DLD1 (cell line): ENCODE results near the gene WDR82.

ENCODE experiments used
- in situ Hi-C: cut with HindIII; loops from 2 replicates; pipeline ENCODE4 v1.10.0; 2017; ENCODE audit warnings: low sequenced_read_pairs

The WDR82 gene

DNA sequence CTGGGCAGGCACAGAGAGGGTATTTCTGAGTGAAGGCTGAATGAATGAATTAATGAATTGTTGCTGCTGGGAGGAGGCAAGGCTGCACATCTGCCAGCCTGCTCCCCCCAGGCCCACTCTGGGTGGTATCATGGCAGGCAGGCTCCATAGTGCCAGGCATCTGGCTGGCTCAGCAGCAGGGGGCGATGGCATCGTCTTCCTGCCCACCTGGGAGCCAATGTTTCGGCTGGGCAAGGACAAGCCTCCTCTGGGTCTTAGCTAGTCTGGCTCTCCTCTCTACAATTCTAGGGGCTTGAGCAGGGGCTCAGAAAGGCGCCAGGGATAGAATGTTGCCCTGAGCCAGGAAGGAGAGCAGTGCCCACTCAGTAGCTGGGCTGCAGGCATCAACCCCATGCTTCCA lies 51.3 kb downstream of the WDR82 start:
- in situ Hi-C loops: no loop called here

DNA sequence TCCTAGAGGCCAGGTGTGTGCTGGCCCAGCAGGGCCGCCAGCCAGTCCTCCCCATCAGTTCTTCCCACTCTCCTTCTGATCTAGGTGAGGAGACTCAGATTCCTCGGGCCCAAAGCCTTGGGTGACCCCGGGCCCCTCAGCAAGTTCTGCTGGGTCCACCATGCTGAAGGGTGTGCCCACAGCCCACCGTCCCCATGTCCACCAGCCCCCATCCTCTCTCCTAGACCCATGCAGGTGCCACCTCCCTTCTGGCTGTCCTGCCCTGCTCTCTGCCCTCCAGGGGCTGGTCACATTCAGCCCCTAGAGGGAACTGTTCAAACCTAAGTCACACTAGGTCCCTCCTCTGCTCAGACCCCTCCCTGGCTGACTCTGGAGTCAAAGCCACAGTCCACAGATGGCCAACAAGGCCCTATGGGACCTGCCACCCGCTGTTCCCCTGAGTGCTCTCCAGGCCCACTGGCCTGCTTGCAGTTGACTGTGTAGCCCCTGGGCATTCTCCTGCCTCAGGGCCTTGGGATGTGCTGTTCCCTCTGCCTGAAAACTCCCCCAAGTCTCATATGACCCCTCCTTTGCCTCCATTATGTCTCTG lies 52.1 kb downstream of the WDR82 start:
- in situ Hi-C loops: no loop called here

DNA sequence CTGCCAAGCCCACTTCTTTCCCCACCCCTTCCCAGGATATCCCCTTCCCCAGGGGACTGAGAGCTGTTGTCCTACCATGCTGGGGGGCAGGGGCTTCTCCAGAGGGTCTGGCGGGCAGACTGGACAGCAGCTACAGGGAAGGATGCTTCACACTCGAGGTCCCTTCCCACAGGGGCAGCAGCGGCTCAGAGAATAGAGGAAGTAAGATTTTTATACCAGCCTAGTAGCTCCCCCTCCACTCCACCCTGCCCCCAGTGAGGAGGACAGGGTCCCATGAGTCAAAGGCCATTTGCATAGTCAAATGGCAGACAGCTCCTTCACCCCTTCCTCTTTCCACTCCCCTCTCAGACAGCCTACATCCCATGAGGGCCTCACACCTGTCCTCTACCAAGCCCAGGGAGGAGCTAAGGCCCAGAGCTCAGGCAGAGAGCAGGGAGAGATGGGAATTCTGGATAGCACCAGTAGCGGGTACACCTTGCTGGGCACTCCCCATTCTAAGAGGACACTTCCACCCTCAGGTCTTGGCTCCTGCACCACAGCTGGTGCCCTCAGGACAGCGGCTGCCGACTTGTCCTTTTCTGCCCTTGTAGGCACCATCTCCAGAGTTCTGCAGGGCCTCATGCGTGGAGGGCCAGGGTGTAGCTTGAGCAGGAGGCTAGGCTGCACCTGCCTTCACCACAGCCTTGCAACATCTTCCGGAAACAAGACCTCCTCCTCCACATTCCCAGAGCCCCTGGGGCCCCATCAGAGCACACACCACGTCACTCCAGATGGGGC lies 52.8 kb downstream of the WDR82 start, which contains the start of gene TLR9:
TLR9 (minus strand) TSS at position 194 of the 777 bp plus-strand sequence; CDS start at position 78, 116 bp downstream.
- in situ Hi-C loops: no loop called here

DNA sequence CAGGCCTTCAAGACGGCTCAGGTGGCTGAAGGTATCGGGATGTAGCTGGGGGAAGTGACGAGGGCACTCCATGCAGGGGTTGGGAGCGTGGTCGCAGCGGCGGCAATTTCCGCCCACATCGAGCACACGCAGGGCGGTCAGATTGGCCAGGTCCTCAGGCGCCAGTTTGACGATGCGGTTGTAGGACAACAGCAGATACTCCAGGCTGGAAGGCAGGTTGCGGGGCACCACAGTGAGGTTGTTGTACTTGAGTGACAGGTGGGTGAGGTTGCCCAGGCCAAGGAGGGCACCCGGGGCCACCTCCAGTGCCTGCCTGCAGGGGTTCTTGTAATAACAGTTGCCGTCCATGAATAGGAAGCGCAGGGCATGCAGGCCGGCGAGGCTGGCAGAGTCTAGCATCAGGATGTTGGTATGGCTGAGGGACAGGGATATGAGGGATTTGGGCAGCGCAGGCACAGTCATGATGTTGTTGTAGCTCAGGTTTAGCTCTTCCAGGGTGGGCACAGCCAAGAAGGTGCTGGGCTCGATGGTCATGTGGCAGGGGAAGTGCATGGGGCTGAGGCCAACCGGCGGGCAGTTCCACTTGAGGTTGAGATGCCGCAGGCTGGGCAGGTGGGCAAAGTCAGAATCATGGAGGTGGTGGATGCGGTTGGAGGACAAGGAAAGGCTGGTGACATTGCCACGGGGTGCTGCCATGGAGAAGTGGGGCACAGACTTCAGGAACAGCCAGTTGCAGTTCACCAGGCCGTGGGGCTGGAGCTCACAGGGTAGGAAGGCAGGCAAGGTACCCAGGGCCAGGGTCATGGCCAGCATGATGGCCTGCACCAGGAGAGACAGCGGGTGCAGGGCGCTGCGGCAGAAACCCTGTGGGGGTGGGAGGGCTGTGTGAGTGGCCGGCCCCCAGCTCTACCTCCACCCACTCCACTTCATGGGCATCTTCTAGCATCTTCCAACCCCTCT lies 54.7 kb downstream of the WDR82 start:
- in situ Hi-C loops: no loop called here

DNA sequence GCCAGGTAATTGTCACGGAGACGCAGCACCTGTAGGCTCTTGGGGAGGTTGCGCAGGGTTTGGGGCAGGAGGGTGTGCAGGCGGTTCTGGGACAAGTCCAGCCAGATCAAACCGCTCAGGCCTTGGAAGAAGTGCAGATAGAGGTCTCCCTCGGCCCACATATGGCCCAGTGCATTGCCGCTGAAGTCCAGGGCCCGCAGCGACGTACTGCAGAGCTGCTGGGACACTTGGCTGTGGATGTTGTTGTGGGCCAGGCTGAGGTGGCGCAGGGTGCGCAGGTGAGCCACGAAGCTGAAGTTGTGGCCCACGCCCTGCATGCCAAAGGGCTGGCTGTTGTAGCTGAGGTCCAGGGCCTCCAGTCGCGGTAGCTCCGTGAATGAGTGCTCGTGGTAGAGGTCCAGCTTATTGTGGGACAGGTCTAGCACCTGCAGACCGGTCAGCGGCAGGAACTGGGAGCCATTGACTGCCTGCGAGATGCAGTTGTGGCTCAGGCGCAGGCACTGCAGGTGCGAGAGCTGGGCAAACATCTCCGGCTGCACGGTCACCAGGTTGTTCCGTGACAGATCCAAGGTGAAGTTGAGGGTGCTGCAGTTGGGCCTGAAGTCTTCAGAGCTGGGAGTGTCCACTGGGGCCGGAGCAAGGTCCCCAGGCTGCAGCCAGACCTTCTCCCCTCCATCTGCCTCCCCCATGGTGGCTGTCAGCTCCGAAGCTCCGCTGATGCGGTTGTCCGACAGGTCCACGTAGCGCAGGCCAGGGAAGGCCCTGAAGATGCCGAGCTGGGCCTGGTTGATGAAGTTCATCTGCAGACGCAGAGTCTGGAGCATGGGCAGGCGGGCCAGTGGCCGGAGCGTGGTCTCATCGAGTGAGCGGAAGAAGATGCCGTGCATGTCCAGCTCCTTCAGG lies 55.9 kb downstream of the WDR82 start:
- in situ Hi-C loops: no loop called here

DNA sequence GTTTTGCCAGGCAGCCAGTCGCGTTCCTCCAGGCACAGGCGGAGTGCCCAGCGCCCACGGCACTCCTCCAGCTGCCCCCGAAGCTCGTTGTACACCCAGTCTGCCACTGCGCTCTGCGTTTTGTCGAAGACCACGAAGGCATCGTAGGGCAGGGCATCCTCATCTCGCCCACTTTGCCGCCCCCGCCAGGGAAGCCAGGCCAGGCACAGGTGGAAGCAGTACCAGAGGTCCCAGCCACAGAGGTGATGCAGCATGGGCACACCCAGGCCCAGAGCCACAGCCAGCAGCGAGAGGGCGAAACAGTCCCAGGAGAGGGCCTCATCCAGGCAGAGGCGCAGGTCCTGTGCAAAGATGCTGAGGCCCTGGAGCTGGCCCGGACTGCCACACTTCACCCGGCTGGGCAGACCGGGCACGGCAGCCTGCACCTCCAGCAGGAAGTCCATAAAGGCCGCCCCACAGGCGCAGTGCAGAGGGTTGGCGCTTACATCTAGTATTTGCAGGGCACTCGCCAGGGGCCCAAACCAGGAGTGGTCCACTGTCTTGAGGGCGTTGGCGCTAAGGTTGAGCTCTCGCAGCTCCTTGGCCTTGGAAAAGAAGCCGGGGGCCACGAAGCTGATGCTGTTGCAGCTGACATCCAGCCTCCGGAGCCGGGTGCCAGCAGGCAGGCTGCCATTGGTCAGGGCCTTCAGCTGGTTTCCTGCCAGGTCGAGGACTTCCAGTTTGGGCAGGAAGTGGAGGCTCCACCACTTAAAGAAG lies 56.7 kb downstream of the WDR82 start:
- in situ Hi-C loops: no loop called here

DNA sequence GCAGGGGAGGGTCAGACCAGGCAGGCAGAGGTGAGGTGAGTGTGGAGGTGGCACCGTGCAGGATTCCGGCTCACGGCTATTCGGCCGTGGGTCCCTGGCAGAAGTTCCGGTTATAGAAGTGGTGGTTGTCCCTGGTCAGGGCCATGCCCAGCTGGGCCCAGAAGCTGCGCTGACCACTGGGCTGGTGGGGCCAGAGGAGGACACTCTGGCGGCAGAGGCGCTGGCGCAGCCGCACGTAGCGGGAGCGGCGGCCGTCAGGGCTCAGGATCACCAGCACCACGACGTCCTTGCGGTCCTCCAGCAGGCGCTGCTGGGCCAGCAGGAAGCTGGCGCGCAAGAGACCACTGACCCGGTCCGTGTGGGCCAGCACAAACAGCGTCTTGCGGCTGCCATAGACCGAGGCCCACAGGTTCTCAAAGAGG lies 57.3 kb downstream of the WDR82 start:
- in situ Hi-C loops: no loop called here

DNA sequence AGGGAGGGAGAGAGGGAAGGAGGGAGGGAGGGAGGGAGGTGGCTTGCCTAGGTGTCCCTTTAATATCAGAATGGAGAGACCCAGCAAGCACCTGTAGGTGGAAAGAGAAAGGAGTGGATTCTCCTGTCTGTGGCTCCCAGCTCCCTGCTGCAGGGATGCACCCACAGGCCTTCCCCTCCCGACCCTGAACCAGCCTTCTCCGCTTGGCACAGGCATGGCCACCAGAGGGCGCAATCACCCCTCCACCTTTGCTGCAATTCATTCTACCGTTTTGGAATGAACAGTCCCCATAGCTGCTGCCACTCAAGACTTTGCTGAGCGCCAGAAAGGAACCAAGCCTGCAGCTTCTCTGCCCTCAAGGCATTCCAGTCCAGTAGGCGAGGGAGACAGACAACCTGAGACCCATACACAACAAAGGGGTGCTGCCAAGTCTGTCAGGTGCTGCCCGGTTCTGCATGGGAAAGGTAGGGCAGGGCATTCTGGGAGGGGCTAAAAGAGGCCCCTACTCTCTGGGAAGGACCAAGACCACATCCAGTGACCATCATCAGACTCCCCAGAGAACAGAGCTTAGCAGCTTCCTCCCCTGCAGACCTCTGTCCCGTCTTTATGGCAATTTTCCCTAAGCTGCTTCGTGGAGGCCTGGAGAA lies 57.9 kb downstream of the WDR82 start:
- in situ Hi-C loops: no loop called here

DNA sequence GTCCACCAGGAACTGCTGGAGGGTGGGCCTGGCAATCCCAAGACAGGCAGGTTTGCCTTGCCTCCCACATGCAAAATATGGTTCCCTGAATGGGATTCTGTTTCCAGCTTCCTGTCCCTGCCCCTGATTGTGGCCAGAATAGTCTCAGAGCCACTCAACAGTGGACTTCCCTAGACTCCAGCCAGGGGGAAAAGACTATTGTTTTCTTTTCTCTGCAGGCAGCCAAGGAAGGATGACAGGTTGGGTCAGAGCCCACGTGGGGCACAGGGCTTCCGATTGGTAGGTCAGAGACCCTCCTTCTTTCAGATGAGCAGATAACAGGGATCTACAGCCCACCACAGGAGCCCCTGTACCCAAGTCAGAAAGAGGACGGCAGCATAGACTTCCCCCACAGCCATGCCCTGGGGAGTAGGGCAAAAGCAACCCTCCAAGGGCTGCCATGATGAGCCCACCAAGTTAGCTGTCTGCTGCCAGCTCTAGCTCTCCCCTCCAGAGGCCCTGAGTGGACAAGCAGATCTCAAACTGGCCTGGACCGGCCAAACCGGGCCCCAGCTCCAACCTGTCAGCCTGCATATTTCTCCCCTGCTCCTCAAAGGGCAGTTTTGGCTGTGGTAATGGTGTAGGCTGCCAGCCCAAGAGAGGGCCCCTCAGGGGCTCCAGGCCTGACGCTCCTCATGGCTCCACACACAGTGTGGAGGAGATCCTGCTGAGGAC lies 59.4 kb downstream of the WDR82 start:
- in situ Hi-C loops: no loop called here

DNA sequence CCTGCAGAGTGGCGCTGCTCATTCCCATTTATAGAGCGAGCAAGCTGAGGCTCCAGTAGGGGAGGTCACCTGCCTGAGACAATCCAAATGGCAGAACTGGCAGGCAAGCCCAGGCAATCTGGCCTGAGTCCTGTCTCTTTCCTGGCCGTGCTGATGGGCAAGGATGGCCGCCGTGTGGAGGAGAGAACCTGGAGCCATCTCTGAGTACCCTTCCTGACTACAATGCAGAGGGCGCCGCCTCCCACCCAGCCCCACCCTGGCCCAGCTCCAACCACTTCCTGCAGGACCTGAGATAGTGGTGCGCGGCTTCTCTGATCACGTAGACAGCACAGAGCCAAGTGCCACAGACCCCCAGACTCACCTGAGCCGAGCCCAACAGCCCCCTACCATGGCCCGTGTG lies 60.0 kb downstream of the WDR82 start:
- in situ Hi-C loops: no loop called here

DNA sequence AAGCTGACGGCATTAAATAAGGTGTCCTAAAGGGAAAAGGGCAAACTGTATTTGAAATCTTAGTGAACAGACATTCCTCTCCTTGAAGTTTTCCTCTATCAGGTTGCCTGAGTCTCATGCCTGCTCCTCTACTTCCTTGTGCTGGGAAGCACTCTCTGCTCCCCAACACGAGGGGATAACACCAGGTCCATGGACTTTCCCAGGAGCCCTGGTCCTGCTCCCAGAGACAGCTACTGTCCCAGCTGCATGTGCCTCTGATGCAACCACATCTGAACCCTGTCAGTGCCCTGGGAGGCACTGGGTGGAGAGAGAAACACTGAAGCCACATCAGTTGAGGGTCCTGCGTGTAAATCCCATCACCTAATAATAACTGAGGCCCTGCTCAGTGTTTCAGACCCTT lies 60.4 kb downstream of the WDR82 start:
- in situ Hi-C loops: no loop called here

DNA sequence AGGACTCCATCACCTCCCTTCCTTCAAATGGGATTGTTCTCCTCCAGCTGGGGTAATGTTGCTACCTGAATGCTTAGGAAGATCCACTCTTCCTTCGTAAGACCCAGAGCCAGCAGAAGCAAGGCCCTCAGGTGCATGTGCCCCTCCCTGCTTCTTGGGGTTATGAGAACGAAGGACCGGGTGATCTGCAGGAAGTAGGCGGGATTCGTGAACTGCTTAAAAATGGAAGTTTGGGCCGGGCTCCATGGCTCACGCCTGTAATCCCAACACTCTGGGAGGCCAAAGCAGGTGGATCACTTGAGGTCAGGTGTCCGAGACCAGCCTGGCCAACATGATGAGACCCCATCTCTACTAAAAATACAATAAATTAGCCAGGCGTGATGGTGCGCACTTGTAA lies 61.0 kb downstream of the WDR82 start:
- in situ Hi-C loops: no loop called here

DNA sequence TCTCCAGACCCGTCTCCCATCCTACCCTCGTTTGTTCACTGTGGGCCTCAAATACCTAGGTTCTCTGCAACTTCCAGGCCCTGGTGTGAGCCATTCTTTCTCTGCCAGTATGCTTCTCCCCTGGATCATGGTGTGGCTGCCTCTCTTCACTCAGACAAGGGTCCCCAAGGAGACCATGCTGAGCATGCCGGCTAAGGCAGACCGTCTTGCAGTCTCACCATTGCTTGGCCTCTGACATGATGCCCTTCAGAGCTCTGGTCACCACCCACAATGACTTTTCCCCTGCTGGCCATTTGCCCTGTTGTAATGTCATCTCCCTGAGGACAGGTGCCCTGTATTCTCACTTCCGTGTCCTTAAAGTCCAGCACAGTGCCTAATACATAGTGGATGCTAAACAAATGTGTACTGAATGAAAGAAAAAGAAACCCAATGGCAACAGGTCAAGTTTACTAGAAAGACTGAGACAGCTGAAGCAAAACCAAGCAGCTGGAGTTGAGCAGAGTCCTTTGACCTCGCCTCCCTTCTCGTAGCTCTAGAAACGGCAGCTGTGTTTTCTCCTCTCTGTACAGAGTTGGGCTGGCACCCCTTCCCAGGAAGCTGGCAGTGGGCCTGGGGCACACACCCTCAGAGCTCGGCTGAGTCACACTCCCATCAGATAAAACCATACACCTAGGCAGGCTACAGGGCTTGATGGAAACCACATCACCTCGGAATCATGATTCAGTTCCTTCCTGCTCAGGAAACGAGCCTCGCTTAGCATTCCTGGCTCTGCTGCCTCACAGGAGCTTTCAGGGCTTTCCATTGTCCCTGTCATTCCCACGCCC lies 61.7 kb downstream of the WDR82 start:
- in situ Hi-C loops: no loop called here

DNA sequence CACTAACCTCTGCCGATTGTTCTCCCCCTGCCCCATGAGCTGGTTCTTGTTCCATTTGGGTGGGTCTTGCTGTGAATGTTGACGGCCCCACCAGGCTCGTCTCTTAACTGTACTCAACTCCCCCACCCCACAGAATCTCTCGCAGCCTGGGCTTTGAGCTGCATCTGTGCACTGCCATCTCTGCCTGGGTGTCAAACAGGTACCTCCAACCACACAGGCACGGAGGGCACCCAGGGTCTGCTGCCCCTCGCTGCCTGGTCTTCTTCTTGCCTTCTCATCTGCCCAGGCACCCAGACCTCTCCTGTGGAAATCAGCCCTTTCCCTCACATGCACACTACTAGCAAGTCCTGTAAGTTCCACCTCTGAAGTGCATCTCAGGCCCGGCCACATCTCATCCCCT lies 63.1 kb downstream of the WDR82 start:
- in situ Hi-C loops: no loop called here

DNA sequence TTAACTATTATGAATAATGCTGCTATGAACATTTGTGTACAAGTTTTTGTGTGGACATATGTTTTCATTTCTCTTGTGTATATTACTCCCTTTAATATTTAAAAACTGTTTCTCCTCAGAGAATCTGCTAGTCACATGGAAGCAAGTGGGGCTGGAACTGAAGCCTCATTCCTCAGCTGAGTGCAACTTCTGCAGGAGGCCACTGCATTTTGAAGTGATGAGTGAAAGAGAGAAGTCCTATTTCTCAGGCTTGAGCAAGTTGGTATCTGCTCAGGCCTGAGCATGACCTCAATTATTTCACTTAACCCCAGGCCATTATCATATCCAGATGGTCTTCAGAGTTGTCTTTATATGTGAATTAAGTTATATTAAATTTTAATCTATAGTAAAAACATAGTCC lies 64.5 kb downstream of the WDR82 start:
- in situ Hi-C loops: no loop called here

DNA sequence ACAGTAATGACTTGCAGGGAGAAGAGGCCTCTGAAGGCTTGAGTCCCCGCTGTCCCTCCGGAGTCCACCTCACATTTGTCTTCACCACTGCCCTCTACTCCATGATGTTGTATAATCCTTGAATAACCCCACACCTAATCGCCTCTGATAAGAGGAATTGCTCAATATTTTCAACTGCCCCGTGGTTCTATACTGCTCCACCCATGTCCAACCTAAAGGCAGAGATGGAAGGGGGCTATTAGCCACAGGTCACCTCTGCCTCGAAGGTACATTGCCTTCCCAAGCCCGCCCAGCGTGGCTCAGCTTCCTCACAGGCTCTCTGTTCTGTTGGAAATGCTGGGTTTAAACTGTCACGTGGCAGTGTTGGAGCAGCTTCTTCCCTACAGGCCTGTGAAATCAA lies 65.4 kb downstream of the WDR82 start:
- in situ Hi-C loops: no loop called here

DNA sequence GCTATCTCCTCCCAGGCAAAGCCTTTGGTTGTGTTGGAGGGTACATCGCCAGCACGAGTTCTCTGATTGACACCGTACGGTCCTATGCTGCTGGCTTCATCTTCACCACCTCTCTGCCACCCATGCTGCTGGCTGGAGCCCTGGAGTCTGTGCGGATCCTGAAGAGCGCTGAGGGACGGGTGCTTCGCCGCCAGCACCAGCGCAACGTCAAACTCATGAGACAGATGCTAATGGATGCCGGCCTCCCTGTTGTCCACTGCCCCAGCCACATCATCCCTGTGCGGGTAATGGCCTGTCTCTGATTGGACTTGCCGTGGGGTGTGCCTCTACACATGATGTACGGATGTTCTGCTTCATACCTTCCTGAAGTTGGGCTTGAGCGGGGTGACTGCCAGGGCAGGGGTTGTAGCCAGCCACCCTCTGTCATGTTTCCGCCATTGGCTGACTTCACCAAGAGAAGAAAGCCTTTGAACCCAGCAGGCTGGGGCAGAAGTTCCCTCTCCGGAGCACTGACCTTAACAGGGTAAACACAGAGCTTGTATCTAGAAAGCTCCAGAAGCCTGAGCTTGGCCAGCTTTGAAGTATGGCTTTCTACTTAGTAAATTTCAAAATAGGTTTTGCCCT lies 67.1 kb downstream of the WDR82 start:
- in situ Hi-C loops: no loop called here
